Chondrocyte (in vitro differentiated cells): ENCODE data around the gene SLC10A6. TPM values are rescaled to one million over a fixed set of nuclear protein-coding genes. Genes with fewer than 3 reads are reported as not detected.

ENCODE experiments used
- DNase-seq: peaks from one replicate; pipeline ENCODE4 v3.0.0; 2021; ENCODE audit warnings: mixed read lengths, low spot score
- H3K27ac Mint-ChIP-seq: one replicate; pipeline ENCODE4 v1.8.0; 2021; ENCODE audit warnings: mild to moderate bottlenecking, moderate library complexity, mixed read lengths; ENCODE audit not compliant: unreplicated experiment
- H3K27me3 Mint-ChIP-seq: 2 replicates; pipeline ENCODE4 v1.8.0; 2021; ENCODE audit warnings: low read depth, mixed read lengths
- H3K36me3 Mint-ChIP-seq: 2 replicates; pipeline ENCODE4 v1.8.0; 2021; ENCODE audit warnings: low read depth, mixed read lengths
- H3K4me1 Mint-ChIP-seq: 2 replicates; pipeline ENCODE4 v1.8.0; 2021; ENCODE audit warnings: low read depth, mild to moderate bottlenecking, mixed read lengths
- H3K4me3 Mint-ChIP-seq: one replicate; pipeline ENCODE4 v1.8.0; 2021; ENCODE audit warnings: mild to moderate bottlenecking, moderate library complexity, mixed read lengths; ENCODE audit not compliant: unreplicated experiment
- H3K9me3 Mint-ChIP-seq: 2 replicates; pipeline ENCODE4 v1.8.0; 2021; ENCODE audit warnings: low read depth, mixed read lengths
- CTCF ChIP-seq: fragments of 200-600 bp; sonication (generic); IDR thresholded peaks from 2 replicates; pipeline ENCODE4 v1.5.0; 2021; ENCODE audit warnings: antibody characterized with exemption, mild to moderate bottlenecking, moderate library complexity
- total RNA-seq: library from RNA; stranded (reverse); gene quantifications from 3 replicates; pipeline ENCODE4 v1.2.1, GENCODE V29; 2021

Gene SLC10A6
- total RNA-seq, 1 donor from 2014 or later: not detected

DNA sequence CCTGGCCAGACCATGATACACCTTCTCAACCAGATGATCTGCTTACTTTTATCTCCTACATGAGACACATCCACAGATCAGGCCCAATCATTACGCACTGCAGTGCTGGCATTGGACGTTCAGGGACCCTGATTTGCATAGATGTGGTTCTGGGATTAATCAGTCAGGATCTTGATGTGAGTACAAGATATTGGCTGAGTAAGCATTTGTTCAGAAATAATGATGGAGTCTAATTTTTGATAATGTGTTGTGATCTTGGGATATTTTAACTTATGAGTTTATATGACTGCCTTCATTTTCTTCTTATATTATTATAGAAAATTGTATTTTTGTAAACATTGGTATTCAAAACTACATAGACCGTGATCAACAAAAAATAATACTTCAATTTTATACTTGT lies 39.4 kb downstream of the SLC10A6 start:
- no peak overlapping the region for H3K4me3 Mint-ChIP-seq
- no peaks in the 10 kb centered on the region for H3K9me3 Mint-ChIP-seq
- H3K27ac Mint-ChIP-seq: no peak overlapping the region
- no peak for TF ChIP-seq CTCF
- peaks cover 27% of the 10 kb centered on the region for H3K36me3 Mint-ChIP-seq
- no peak for DNase-seq
- no peaks in the 10 kb centered on the region for H3K4me1 Mint-ChIP-seq
- H3K27me3 Mint-ChIP-seq: no peaks in the 10 kb centered on the region

GRCh38 chr4:86791126-86791525 lies 58.1 kb downstream of the SLC10A6 start:
- H3K36me3 Mint-ChIP-seq: peaks cover 40% of the 10 kb centered on the region
- H3K4me3 Mint-ChIP-seq: no peak overlapping the region
- no peaks in the 10 kb centered on the region for H3K27me3 Mint-ChIP-seq
- peak; percentile 25 for TF ChIP-seq CTCF
- H3K27ac Mint-ChIP-seq: no peak overlapping the region
- peaks cover 29% of the 10 kb centered on the region for H3K9me3 Mint-ChIP-seq
- H3K4me1 Mint-ChIP-seq: no peaks in the 10 kb centered on the region
- DNase-seq: no peak

- peaks cover 15% of the 10 kb centered on the region for H3K9me3 Mint-ChIP-seq
- no peak for TF ChIP-seq CTCF
- H3K36me3 Mint-ChIP-seq: peaks cover 39% of the 10 kb centered on the region
These were observed 60.4 kb downstream of the SLC10A6 start for GRCh38 chr4:86788826-86789225.

DNA sequence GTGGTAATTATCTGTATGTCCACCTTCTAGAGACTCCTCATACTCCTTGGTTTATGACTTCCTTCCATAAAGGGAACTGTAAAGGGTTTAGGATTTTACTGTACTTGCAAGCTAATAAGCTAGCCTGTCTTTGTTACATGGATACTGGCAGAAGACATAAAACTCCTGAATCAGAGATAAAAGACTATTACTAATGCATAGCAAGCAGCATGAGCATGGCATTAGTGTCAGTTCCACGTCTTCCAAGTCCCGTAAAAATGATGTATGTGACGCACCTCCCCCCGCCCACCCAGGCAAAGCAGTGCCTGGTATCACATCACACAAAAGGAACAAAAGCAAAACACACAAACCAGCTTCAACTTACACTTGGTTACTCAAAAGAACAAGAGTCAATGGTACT lies 71.0 kb downstream of the SLC10A6 start:
- Mint-ChIP-seq H3K36me3 (peaks cover 20% of the 10 kb centered on the region), H3K27me3 (no peaks in the 10 kb centered on the region), H3K27ac (no peak overlapping the region), H3K9me3 (no peaks in the 10 kb centered on the region), H3K4me3 (no peak overlapping the region), H3K4me1 (peaks cover 4% of the 10 kb centered on the region)
- no peak for TF ChIP-seq CTCF
- no peak for DNase-seq

More at GRCh38 chr4:86788826-86789225, 60.4 kb downstream of the SLC10A6 start:
- no peak for DNase-seq
- Mint-ChIP-seq H3K4me3 (no peak overlapping the region), H3K4me1 (no peaks in the 10 kb centered on the region), H3K27me3 (no peaks in the 10 kb centered on the region), H3K27ac (no peak overlapping the region)

- H3K36me3 Mint-ChIP-seq: peaks cover 26% of the 10 kb centered on the region
- DNase-seq: no peak
- no peak for TF ChIP-seq CTCF
- H3K27me3 Mint-ChIP-seq: no peaks in the 10 kb centered on the region
- no peaks in the 10 kb centered on the region for H3K9me3 Mint-ChIP-seq
- H3K4me3 Mint-ChIP-seq: no peak overlapping the region
- H3K27ac Mint-ChIP-seq: no peak overlapping the region
- no peaks in the 10 kb centered on the region for H3K4me1 Mint-ChIP-seq
These were observed 74.1 kb downstream of the SLC10A6 start for GRCh38 chr4:86775061-86775460.

Other genes with a start within 250 kb of the SLC10A6 start
- 0.60 TPM in 1 of 3 replicates, not detected in the others for gene C4orf36, start 43.0 kb upstream of the SLC10A6 start, total RNA-seq
- gene AFF1, start 85.6 kb upstream of the SLC10A6 start, total RNA-seq: 25.9 to 41.0 TPM (median 28.5 TPM) in 3 replicates